Activated naive CD8-positive, alpha-beta T cell (primary cell): ENCODE data around the gene GRIK4.
A peak's percentile ranks its signal among the peaks of the same experiment; 100 is the strongest.

Experiments used
- H3K27ac Mint-ChIP-seq: one replicate; pipeline ENCODE4 v1.8.0; 2021; ENCODE audit warnings: mixed read lengths
- H3K27me3 Mint-ChIP-seq: one replicate; pipeline ENCODE4 v1.8.0; 2021; ENCODE audit warnings: mixed read lengths
- H3K36me3 Mint-ChIP-seq: one replicate; pipeline ENCODE4 v1.8.0; 2021; ENCODE audit warnings: mixed read lengths
- H3K4me1 Mint-ChIP-seq: one replicate; pipeline ENCODE4 v1.8.0; 2021; ENCODE audit warnings: low read depth, mixed read lengths
- H3K4me3 Mint-ChIP-seq: one replicate; pipeline ENCODE4 v1.8.0; 2021; ENCODE audit warnings: mild to moderate bottlenecking, mixed read lengths
- H3K9me3 Mint-ChIP-seq: one replicate; pipeline ENCODE4 v1.8.0; 2021; ENCODE audit warnings: low read depth, mixed read lengths

The GRIK4 gene

DNA sequence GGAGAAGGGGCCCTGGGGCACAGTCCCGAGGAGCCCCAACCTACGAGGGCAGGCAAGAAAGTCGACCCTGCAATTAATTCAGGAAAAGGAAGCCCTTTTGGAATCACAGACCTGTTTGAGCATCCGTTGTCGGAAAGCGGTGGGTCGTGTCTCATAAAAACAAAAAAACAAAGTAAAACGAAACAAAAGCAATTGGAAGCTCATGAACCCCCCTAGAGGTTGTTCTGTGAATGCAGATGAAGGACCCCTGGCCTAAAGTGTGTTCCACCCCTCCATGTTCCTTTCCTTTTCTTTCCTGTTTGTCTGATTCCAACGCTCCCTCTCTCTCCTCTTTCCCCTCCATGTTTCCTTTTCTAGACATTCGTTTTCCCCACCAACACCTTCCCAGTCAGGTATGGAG, 203.7 kb downstream of the GRIK4 start:
- Mint-ChIP-seq H3K27me3 (peaks cover 5% of the 10 kb centered on the region), H3K27ac (no peak overlapping the region), H3K4me1 (peaks cover 10% of the 10 kb centered on the region), H3K36me3 (no peaks in the 10 kb centered on the region), H3K4me3 (peak overlapping the region; percentile 74), H3K9me3 (no peaks in the 10 kb centered on the region)

DNA sequence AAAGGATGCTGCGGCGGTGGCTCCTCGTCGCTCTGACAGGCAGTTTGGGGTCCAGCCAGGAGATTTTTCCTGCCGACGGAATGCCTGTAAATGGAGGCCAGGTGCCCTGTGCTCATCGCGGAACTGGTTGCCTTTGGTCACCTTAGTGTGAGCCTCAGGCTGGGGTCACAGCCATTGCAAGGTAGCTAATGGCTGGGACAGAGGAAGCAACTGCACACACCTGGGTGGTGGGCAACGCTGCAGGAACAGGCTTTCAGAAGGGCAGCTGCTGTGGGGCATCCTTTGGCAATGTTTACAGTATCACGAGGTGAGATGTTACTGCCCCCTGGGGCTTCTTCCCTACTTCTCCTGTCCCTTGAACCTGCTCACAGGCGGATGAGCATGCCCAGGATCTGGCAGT, 205.5 kb downstream of the GRIK4 start:
- H3K27ac Mint-ChIP-seq: no peak overlapping the region
- peaks cover 7% of the 10 kb centered on the region for H3K27me3 Mint-ChIP-seq
- H3K36me3 Mint-ChIP-seq: no peaks in the 10 kb centered on the region
- no peak overlapping the region for H3K4me3 Mint-ChIP-seq
- H3K9me3 Mint-ChIP-seq: no peaks in the 10 kb centered on the region
- peaks cover 10% of the 10 kb centered on the region for H3K4me1 Mint-ChIP-seq

- Mint-ChIP-seq H3K27ac (no peak overlapping the region), H3K4me1 (peaks cover 10% of the 10 kb centered on the region), H3K36me3 (no peaks in the 10 kb centered on the region), H3K9me3 (no peaks in the 10 kb centered on the region), H3K27me3 (peaks cover 7% of the 10 kb centered on the region), H3K4me3 (no peak overlapping the region)
These were observed 206.1 kb downstream of the GRIK4 start for GRCh38 chr11:120717623-120718022.

- Mint-ChIP-seq H3K27ac (no peak overlapping the region), H3K4me1 (peaks cover 10% of the 10 kb centered on the region), H3K9me3 (no peaks in the 10 kb centered on the region), H3K4me3 (no peak overlapping the region), H3K27me3 (peaks cover 11% of the 10 kb centered on the region), H3K36me3 (no peaks in the 10 kb centered on the region)
These were observed 206.6 kb downstream of the GRIK4 start for GRCh38 chr11:120718171-120718570.

GRCh38 chr11:120719348-120719747, 207.8 kb downstream of the GRIK4 start:
- Mint-ChIP-seq H3K36me3 (no peaks in the 10 kb centered on the region), H3K27me3 (peaks cover 11% of the 10 kb centered on the region), H3K9me3 (no peaks in the 10 kb centered on the region), H3K4me3 (no peak overlapping the region), H3K27ac (no peak overlapping the region), H3K4me1 (peaks cover 10% of the 10 kb centered on the region)

DNA sequence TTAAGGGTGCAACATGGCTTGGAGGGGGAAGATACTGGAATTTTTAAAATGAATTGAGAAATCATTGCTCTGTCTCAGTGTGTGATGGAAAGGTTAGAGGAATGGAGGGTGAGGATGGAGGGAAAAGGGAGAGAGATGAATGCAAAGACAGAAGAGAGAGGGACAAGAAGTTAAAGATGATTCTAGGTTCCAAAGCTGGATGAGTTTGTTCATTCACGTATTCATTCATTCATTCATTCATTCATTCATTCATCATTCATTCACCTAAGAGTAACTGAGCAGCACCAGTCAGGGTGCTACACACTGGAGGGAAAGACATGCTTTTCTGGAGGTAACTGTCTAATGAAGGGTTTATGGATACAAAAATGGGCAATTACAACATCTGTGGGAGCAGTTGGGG, 209.2 kb downstream of the GRIK4 start:
- Mint-ChIP-seq H3K4me1 (no peaks in the 10 kb centered on the region), H3K9me3 (no peaks in the 10 kb centered on the region), H3K36me3 (no peaks in the 10 kb centered on the region), H3K27ac (no peak overlapping the region), H3K27me3 (peaks cover 9% of the 10 kb centered on the region), H3K4me3 (no peak overlapping the region)

GRCh38 chr11:120722524-120722923, 211.0 kb downstream of the GRIK4 start:
- Mint-ChIP-seq H3K4me3 (no peak overlapping the region), H3K27me3 (peaks cover 9% of the 10 kb centered on the region), H3K4me1 (no peaks in the 10 kb centered on the region), H3K27ac (no peak overlapping the region), H3K36me3 (no peaks in the 10 kb centered on the region), H3K9me3 (no peaks in the 10 kb centered on the region)

DNA sequence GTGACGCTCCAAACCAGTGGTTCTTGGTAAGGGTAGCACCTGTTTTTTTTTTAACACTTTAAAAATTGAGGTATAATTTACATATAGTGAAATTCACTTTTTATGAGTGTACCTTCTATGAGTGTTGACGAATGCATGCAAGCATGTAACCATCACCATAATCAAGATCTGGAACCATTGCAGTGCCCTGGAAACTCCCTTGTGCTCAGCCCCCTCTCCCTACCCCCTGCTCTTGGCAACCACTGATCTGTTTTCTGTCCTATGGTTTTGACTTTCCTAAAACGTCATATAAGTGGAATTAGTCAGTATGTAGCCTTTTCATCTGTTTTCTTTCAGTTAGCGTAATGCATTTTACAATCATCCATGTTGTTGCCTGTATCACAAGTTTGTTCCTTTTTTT, 212.2 kb downstream of the GRIK4 start:
- H3K27me3 Mint-ChIP-seq: peaks cover 9% of the 10 kb centered on the region

GRCh38 chr11:120727752-120728151, 216.2 kb downstream of the GRIK4 start:
- H3K36me3 Mint-ChIP-seq: no peaks in the 10 kb centered on the region
- H3K27ac Mint-ChIP-seq: no peak overlapping the region
- no peaks in the 10 kb centered on the region for H3K4me1 Mint-ChIP-seq
- H3K9me3 Mint-ChIP-seq: peaks cover 9% of the 10 kb centered on the region
- H3K4me3 Mint-ChIP-seq: no peak overlapping the region
- peaks cover 6% of the 10 kb centered on the region for H3K27me3 Mint-ChIP-seq

More for the DNA sequence above, 212.2 kb downstream of the GRIK4 start:
- Mint-ChIP-seq H3K4me1 (no peaks in the 10 kb centered on the region), H3K4me3 (no peak overlapping the region), H3K27ac (no peak overlapping the region), H3K9me3 (peaks cover 4% of the 10 kb centered on the region), H3K36me3 (no peaks in the 10 kb centered on the region)

GRCh38 chr11:120735035-120735434, 223.5 kb downstream of the GRIK4 start:
- no peaks in the 10 kb centered on the region for H3K36me3 Mint-ChIP-seq
- H3K4me3 Mint-ChIP-seq: no peak overlapping the region
- H3K27me3 Mint-ChIP-seq: peaks cover 7% of the 10 kb centered on the region
- no peak overlapping the region for H3K27ac Mint-ChIP-seq
- peaks cover 4% of the 10 kb centered on the region for H3K9me3 Mint-ChIP-seq
- H3K4me1 Mint-ChIP-seq: no peaks in the 10 kb centered on the region

DNA sequence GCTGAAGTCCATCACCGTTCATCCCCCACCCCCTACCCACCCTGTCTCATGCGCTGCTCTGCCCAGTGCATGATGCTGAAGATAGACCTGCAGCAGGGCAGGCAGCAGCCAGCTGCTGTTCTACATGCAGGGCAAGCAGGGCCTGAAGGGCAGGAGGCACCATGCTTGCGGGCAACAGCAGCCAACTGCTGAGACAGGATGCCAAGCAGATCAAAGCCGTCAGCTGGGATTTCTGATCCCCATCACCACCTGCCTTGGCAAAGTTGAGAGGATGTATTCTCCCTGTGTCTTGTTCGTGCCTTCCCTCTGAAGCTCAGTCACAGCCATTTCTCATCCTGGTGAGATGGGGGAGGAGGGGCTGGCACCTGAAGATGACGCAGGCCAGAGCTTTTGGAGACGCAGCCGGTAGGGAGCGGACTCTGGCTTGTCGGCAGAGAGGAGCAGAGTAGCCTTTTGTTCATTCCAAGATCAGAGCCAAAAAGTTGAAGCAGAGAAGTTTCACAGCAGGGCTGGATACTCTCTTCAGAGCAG, 227.0 kb downstream of the GRIK4 start:
- peaks cover 5% of the 10 kb centered on the region for H3K27me3 Mint-ChIP-seq
- H3K36me3 Mint-ChIP-seq: no peaks in the 10 kb centered on the region
- H3K4me3 Mint-ChIP-seq: no peak overlapping the region
- no peaks in the 10 kb centered on the region for H3K4me1 Mint-ChIP-seq
- no peak overlapping the region for H3K27ac Mint-ChIP-seq
- no peaks in the 10 kb centered on the region for H3K9me3 Mint-ChIP-seq

- Mint-ChIP-seq H3K4me3 (no peak overlapping the region), H3K36me3 (no peaks in the 10 kb centered on the region), H3K4me1 (no peaks in the 10 kb centered on the region), H3K27ac (no peak overlapping the region), H3K9me3 (no peaks in the 10 kb centered on the region), H3K27me3 (peaks cover 2% of the 10 kb centered on the region)
These were observed 228.2 kb downstream of the GRIK4 start for GRCh38 chr11:120739780-120740179.

DNA sequence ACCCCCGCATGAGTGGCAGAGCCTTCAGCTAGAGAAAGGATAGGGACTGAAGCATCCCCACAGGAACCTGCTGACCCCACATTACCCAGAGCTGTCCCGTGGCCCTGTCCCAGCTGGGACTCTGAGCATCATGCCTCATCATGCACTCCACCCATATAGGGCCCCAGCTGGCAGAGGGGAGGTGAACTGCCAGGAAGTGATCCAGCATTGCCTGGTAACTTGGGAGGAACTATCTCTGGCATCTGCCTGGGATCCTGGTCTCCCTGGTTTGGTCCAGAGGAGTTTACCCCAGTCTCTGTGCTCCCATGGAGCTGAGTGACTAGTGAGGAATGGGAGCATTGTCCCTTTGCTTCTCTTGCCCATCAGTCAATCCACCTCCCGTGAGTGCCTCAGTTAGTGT, 228.8 kb downstream of the GRIK4 start:
- Mint-ChIP-seq H3K9me3 (no peaks in the 10 kb centered on the region), H3K36me3 (no peaks in the 10 kb centered on the region), H3K4me3 (no peak overlapping the region), H3K27ac (no peak overlapping the region), H3K27me3 (peaks cover 2% of the 10 kb centered on the region), H3K4me1 (no peaks in the 10 kb centered on the region)

DNA sequence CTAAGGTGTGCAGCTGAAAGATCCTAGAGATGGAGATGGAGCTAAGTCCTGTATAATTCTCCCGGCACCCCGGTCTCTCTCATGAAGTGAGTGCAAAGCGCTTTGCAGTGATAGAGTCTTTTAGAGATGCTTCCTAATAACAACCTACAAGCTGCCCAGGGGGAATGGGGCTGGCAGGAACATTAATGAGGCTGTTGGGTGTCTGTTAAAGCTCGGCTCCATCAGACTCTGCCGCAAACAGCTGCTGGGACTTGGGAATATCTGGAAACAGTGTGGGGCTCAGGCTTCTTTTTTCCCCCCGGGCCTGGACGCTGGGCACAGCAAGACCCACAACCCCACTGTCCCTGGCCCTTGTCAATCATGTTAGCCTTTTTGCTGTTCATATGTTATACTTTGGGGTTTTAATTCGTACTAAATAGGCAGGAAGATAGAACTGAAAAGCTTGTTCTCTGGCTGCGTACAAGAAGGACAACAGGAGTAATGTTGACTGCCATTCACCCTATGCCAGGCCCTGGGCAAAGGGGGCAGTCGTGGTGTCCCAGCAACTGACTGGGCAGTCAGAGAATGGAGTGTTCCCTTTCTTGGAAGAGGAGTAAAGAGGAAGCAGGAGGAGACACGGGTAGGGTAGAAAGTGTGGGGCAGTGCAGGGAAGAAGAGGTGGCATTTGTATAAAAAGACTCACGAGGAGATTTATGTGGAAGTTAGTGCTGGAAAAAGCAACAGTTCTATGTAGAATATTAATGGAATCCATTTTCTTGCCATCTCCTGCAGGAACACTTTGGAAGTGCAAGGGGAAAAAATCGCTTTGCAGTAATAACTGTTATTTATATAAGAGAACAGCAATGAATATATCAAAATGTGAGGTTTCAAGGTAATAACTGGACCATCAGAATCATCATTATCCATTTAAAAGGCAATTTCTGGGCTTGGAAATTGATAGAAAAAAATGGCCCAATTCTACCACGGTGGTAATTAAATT, 232.8 kb downstream of the GRIK4 start:
- no peak overlapping the region for H3K27ac Mint-ChIP-seq
- H3K4me3 Mint-ChIP-seq: no peak overlapping the region
- H3K27me3 Mint-ChIP-seq: peaks cover 2% of the 10 kb centered on the region
- no peaks in the 10 kb centered on the region for H3K36me3 Mint-ChIP-seq
- no peaks in the 10 kb centered on the region for H3K9me3 Mint-ChIP-seq
- H3K4me1 Mint-ChIP-seq: no peaks in the 10 kb centered on the region

GRCh38 chr11:120746376-120746775, 234.8 kb downstream of the GRIK4 start:
- Mint-ChIP-seq H3K27ac (no peak overlapping the region), H3K27me3 (peaks cover 4% of the 10 kb centered on the region), H3K9me3 (no peaks in the 10 kb centered on the region), H3K4me3 (no peak overlapping the region), H3K4me1 (no peaks in the 10 kb centered on the region), H3K36me3 (no peaks in the 10 kb centered on the region)
